SK-N-SH treated with all-trans-retinoic acid at 6 μM for 48 hours (cell line): ENCODE data around the gene LSM4.

Experiments used
- BACH2 ChIP-seq: fragments of 250-450 bp; sonication (Bioruptor Pico); IDR thresholded peaks from 2 replicates; pipeline ENCODE4 v1.9.0; 2021; ENCODE audit warnings: mild to moderate bottlenecking, borderline replicate concordance
- RARB ChIP-seq: fragments of 250-450 bp; sonication (Bioruptor Pico); IDR thresholded peaks from 2 replicates; pipeline ENCODE4 v1.8.0; 2021; ENCODE audit warnings: mild to moderate bottlenecking, moderate library complexity
- SNAI2 ChIP-seq: fragments of 250-450 bp; sonication (Bioruptor Pico); IDR thresholded peaks from 2 replicates; pipeline ENCODE4 v1.5.0; 2020; ENCODE audit warnings: mild to moderate bottlenecking, moderate library complexity
- TCF4 ChIP-seq: fragments of 250-450 bp; sonication (Bioruptor Pico); IDR thresholded peaks from 2 replicates; pipeline ENCODE4 v1.8.0; 2021; ENCODE audit warnings: mild to moderate bottlenecking, moderate library complexity, borderline replicate concordance
- ZC3H10 ChIP-seq: fragments of 250-450 bp; sonication (Bioruptor Pico); IDR thresholded peaks from 2 replicates; pipeline ENCODE4 v1.5.1; 2021; ENCODE audit warnings: mild to moderate bottlenecking, moderate library complexity
- ZFP30 ChIP-seq: fragments of 450-650 bp; formaldehyde crosslinking; IDR thresholded peaks from 2 replicates; pipeline ENCODE4 v1.5.0; 2022; ENCODE audit warnings: mild to moderate bottlenecking, moderate library complexity
- ZNF8 ChIP-seq: fragments of 450-650 bp; formaldehyde crosslinking; IDR thresholded peaks from 2 replicates; pipeline ENCODE4 v1.5.0; 2020; ENCODE audit warnings: mild to moderate bottlenecking, moderate library complexity
- TF ChIP-seq, protein P1 (sequence below): fragments of 250-450 bp; sonication (Bioruptor Pico); IDR thresholded peaks from 2 replicates; pipeline ENCODE4 v1.5.0; 2020; ENCODE audit warnings: mild to moderate bottlenecking, moderate library complexity
- TF ChIP-seq, protein P2 (sequence below): fragments of 250-450 bp; sonication (Bioruptor Pico); IDR thresholded peaks from 2 replicates; pipeline ENCODE4 v1.8.0; 2020; ENCODE audit warnings: mild to moderate bottlenecking, moderate library complexity, borderline replicate concordance
- TF ChIP-seq, protein P3 (sequence below): fragments of 250-450 bp; sonication (Bioruptor Pico); IDR thresholded peaks from 2 replicates; pipeline ENCODE4 v1.5.1; 2020; ENCODE audit warnings: low read depth, mild to moderate bottlenecking, moderate library complexity

GRCh38 chr19:18333680-18334079 lies 10.8 kb upstream of the LSM4 start:
- TF ChIP-seq, protein P1, sequence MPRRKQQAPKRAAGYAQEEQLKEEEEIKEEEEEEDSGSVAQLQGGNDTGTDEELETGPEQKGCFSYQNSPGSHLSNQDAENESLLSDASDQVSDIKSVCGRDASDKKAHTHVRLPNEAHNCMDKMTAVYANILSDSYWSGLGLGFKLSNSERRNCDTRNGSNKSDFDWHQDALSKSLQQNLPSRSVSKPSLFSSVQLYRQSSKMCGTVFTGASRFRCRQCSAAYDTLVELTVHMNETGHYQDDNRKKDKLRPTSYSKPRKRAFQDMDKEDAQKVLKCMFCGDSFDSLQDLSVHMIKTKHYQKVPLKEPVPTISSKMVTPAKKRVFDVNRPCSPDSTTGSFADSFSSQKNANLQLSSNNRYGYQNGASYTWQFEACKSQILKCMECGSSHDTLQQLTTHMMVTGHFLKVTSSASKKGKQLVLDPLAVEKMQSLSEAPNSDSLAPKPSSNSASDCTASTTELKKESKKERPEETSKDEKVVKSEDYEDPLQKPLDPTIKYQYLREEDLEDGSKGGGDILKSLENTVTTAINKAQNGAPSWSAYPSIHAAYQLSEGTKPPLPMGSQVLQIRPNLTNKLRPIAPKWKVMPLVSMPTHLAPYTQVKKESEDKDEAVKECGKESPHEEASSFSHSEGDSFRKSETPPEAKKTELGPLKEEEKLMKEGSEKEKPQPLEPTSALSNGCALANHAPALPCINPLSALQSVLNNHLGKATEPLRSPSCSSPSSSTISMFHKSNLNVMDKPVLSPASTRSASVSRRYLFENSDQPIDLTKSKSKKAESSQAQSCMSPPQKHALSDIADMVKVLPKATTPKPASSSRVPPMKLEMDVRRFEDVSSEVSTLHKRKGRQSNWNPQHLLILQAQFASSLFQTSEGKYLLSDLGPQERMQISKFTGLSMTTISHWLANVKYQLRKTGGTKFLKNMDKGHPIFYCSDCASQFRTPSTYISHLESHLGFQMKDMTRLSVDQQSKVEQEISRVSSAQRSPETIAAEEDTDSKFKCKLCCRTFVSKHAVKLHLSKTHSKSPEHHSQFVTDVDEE (CRISPR knock-in tag) = no peak
- TF ChIP-seq BACH2 (CRISPR knock-in tag) (no peak), TCF4 (no peak), RARB (CRISPR knock-in tag) (no peak), ZFP30 (no peak), ZC3H10 (CRISPR knock-in tag) (no peak), SNAI2 (CRISPR knock-in tag) (no peak), ZNF8 (CRISPR knock-in tag) (no peak)
- TF ChIP-seq, protein P2, sequence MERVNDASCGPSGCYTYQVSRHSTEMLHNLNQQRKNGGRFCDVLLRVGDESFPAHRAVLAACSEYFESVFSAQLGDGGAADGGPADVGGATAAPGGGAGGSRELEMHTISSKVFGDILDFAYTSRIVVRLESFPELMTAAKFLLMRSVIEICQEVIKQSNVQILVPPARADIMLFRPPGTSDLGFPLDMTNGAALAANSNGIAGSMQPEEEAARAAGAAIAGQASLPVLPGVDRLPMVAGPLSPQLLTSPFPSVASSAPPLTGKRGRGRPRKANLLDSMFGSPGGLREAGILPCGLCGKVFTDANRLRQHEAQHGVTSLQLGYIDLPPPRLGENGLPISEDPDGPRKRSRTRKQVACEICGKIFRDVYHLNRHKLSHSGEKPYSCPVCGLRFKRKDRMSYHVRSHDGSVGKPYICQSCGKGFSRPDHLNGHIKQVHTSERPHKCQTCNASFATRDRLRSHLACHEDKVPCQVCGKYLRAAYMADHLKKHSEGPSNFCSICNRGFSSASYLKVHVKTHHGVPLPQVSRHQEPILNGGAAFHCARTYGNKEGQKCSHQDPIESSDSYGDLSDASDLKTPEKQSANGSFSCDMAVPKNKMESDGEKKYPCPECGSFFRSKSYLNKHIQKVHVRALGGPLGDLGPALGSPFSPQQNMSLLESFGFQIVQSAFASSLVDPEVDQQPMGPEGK (CRISPR knock-in tag) = no peak
- TF ChIP-seq, protein P3, sequence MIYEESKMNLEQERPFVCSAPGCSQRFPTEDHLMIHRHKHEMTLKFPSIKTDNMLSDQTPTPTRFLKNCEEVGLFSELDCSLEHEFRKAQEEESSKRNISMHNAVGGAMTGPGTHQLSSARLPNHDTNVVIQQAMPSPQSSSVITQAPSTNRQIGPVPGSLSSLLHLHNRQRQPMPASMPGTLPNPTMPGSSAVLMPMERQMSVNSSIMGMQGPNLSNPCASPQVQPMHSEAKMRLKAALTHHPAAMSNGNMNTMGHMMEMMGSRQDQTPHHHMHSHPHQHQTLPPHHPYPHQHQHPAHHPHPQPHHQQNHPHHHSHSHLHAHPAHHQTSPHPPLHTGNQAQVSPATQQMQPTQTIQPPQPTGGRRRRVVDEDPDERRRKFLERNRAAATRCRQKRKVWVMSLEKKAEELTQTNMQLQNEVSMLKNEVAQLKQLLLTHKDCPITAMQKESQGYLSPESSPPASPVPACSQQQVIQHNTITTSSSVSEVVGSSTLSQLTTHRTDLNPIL = no peak
